GM13976 (cell line): ENCODE measurements around the gene NPAS3.

ENCODE experiments used
- DNase-seq: peaks from one replicate; pipeline ENCODE4 v3.0.0; 2012; ENCODE audit warnings: low spot score
- in situ Hi-C: fragments of 300-500 bp; cut with MboI; formaldehyde crosslinking; loops from one replicate; pipeline ENCODE4 v1.12.0; 2022; ENCODE audit warnings: low sequenced_read_pairs, mixed read lengths, inconsistent platforms; ENCODE audit not compliant: unreplicated experiment
- TF ChIP-seq, protein P1 (sequence below): IDR thresholded peaks from 2 replicates; pipeline ENCODE4 v1.5.1; 2012; ENCODE audit warnings: borderline replicate concordance, mild to moderate bottlenecking; ENCODE audit not compliant: insufficient read depth; ENCODE audit errors: extremely low read depth, missing control alignments, control extremely low read depth

NPAS3 gene

GRCh38 chr14:33163109-33163508 lies 224.4 kb downstream of the NPAS3 start:
- in situ Hi-C loops = no loop called here
- DNase-seq = no peak
- TF ChIP-seq, protein P1, sequence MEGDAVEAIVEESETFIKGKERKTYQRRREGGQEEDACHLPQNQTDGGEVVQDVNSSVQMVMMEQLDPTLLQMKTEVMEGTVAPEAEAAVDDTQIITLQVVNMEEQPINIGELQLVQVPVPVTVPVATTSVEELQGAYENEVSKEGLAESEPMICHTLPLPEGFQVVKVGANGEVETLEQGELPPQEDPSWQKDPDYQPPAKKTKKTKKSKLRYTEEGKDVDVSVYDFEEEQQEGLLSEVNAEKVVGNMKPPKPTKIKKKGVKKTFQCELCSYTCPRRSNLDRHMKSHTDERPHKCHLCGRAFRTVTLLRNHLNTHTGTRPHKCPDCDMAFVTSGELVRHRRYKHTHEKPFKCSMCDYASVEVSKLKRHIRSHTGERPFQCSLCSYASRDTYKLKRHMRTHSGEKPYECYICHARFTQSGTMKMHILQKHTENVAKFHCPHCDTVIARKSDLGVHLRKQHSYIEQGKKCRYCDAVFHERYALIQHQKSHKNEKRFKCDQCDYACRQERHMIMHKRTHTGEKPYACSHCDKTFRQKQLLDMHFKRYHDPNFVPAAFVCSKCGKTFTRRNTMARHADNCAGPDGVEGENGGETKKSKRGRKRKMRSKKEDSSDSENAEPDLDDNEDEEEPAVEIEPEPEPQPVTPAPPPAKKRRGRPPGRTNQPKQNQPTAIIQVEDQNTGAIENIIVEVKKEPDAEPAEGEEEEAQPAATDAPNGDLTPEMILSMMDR = no peak

DNA sequence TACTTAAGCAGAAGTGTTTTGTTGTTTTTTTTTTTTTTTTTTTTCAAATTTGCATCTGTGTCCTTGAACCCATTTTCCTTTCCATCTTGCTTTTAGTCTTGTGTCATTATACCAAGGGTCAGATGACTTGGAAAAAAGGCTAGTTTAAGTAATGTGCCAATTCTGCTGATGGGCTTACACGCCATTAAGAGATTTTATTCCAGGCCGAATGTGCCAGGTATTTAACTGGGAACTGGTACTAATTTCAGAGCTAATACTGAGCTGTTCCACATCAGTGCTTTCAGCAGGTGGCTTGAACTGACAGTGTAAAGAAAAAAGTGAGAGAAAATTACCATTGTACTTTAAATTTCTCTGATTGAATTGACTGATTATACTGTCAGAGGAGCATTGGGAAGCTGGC lies 224.9 kb downstream of the NPAS3 start:
- in situ Hi-C loops = no loop called here
- no peak for DNase-seq

DNA sequence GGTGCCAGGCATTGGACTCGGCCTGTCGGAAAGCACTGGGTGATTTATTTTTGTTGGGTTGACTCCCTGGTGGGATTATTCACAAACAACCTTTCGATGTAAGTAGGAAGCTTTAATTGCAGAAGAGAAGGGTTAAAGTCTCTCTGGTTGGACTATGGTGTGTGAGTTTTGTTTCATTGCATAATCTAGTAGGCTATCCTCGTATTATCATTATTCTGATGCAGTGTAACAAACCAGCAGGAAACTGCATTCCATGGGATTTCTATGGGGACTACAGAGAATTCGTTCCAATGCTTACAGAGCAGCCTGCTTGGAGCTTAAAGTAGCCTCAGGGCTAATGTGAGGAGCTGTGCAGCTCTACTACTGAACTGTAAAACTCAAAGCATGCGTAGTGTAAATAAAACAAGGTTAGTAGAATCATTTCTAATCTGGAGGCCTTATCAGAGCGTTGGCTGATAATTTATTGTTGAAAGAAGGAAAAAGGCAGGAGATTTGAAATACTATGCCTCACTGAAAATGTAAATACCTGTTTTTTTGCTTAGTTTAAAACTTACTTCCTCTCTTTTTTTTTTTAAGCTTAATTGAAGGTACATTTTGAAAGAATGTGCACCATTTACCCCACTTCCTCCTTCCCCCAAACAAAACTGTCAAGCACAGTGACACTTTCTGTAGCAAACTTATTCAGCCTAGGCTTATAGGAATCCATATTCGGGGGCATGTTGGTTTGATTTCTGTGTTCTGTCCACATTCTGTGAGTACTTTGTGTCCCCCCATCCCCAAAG lies 226.7 kb downstream of the NPAS3 start:
- TF ChIP-seq, protein P1 = no peak
- DNase-seq = no peak
- in situ Hi-C loops = no loop called here

More for the DNA sequence above, 224.9 kb downstream of the NPAS3 start:
- TF ChIP-seq, protein P1 = no peak

DNA sequence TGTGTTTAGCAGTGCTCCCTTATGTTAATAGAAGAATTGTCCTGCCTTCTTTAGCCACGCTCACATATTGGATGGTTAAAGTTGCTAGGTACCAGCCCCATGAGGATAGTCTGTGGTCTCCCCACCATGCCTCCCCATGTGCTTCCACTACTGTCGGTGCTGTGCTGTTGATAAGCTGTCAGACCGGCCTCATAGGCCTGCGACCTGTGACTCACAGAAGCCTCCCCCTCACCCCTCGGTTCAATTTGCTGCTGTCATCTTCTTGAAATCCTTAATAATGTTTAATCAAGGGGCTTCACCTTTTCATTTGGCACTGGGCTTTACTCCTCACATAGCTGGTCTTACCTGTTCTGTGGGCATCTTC lies 227.2 kb downstream of the NPAS3 start:
- TF ChIP-seq, protein P1 = no peak
- no peak for DNase-seq
- in situ Hi-C loops = no loop called here

GRCh38 chr14:33175951-33176350 lies 237.3 kb downstream of the NPAS3 start:
- no peak for DNase-seq
- TF ChIP-seq, protein P1 = no peak
- in situ Hi-C loops = no loop called here

- TF ChIP-seq, protein P1 = no peak
- in situ Hi-C loops = no loop called here
These were observed 245.9 kb downstream of the NPAS3 start for GRCh38 chr14:33184587-33184986.

More at GRCh38 chr14:33184587-33184986, 245.9 kb downstream of the NPAS3 start:
- DNase-seq = no peak
